ENCODE results near the gene BIRC5.

Gene BIRC5

DNA sequence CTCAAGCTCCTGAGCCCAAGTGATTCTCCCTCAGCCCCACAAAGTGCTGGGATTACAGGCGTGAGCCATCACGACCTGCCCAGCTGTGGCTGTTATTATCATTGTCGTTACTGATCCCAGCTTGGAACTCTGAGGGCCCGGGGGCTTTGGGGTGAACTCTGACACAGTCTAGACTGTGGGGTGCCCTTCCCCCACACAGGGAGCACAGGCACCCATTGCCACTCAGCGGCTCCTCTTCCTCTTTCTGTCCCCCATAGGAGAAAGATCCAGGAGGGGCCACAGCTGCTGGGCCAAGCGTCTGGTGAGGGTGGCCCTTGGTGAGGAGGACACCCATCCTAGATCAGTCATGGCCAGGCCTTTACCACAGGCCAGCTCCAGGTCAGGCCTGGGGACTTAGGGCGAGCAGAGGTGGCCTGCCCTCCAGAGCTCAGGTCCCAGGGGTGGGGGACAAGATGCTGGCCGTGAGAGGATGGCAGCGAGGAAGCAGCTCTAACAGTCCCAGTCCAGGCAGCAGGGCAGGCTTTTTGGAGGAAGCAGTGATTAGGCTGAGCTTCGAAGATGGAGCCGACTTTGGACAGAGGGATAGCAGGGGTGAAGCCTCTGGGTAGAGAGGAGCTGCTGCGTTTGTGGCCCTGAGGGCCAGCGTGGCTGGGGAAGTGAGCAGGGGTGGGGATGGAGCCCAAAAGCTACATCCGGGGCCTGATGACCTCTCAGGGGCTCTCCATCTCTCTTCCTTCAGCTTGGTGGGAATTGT is 42.1 kb downstream of the BIRC5 start:
- no peak for DNase-seq (ENCODE audit: low read depth in 2 of 2)

DNA sequence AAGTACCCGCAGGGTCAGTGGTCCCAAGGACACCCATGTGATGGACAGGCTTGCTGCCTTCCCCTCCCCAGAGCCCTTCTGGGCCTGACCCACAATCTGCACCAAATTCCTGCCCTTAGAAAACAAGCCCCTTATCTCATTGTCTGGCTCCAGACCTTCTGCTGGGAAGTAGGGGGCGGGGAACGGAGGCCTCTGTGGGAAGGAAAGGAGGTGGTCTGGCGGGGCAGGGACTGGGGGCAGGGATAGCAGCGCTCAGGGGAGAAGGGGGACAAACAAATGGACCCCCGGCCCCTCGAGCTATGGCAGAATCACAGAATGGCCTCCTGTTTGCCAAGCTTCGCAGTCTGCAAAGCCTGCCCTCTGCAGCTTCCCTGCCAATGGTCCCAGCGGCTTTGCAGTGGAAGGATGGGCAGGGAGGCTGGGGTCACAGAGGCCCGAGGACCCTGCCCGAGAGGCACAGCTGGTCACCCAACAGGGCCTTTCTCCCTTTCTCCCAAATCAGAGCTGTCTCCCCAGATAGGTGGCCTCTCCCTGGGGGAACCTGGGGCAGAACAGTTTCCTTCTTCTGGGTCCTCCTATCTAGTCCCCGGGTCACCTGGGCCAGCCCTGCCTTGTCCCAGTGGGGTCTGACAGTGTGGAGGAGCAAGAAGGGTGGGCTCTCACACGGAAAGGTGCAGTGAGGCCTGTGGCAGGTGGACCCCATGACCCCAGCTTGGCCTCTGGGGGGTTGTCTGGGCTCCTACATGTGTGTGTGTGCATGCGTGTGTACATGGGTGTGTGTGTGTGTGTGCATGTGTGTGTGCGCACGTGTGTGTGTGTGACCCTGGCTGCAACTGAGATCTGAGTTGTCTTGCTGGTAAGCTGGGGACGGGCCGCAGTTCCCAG is 42.9 kb downstream of the BIRC5 start:
- DNase-seq (ENCODE audit: low read depth in 2 of 2): no peak

DNA sequence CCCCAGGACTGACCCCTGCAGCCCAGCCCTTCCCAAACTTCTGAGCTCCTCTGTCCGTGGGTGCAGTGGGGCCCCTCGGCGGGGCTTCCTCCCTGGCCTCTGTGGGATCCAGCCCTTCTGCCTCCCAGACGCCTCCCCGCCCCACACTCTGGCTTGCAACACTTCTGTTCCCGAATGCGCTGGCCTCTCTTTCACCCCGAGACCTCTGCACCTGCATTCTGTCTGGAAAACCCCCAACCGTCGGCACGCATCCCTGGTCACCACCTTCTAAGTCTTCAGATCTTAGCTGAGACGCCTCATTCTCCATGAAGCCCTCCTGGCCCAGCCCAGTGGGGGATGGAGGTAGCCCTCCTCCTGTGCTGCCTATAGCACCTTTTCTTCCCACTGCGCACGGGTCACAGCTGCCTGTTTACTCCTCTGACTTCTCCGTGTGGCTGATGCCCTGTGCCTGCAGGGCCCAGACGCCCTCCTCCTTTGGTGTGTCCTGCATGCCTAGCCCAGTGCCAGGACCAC is 43.8 kb downstream of the BIRC5 start:
- DNase-seq (ENCODE audit: low read depth in 2 of 2): no peak

DNA sequence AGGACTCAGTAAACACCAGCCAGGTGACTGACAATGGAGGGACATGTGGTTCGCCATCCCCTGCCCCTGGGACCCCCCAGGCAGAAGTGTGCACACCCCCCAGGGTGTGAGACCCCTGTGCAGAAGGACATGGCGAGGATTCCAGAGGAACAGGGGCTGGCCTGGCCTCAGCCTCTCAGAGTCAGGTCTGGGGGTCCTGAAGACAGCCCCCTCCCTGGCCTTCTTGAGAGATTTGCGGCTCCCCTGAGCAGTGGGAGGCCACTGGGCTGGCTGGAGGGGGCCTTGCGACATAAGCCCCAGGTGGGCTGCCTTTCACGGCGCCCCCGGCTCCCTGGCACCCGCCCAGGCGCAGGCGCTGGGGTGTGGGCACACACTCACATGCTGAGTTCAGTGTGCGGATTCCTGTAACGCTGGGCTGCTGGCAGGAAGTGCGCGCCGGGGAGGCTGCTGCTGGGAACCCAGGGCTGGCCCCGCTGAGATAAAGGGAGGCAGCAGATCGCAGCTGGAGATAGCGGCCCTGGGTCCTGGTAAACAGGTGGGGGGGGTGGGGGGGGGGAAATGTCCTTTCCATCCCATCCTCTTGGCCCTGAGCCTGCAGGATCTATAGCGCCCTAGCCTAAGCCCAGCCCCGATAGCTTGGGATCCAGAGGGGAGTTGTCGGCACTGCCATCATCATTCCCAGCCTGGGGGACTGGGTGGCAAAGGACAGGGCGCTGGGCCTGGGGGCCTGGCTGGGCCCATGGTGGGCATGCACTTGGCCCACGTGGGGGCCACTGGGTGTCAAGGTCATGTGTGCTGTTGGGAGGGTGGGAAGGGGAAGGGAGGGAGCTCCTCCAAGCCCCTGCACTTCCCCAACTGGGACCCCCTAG is 44.5 kb downstream of the BIRC5 start:
- DNase-seq (ENCODE audit: low read depth in 2 of 2): peak in 1 of 2 donors; percentile 44

DNA sequence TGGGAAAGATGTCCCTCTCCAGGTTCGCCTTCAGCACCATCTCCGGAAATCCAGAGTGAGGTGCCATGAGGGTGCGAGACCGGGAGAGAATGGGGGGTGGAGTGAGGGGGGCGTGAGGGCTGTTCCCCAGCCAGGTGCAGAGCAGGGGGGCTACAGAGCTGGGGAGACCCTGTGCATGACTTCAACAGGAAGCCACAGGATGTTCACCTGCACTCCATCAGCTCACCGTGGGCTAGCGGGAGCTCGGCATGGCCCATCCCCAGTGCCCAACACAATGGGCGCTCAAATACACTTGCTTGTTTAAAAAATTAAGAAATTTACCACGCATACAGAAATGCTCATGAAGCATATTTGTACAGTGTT is 45.1 kb downstream of the BIRC5 start:
- DNase-seq (ENCODE audit: low read depth in 2 of 2): no peak

DNA sequence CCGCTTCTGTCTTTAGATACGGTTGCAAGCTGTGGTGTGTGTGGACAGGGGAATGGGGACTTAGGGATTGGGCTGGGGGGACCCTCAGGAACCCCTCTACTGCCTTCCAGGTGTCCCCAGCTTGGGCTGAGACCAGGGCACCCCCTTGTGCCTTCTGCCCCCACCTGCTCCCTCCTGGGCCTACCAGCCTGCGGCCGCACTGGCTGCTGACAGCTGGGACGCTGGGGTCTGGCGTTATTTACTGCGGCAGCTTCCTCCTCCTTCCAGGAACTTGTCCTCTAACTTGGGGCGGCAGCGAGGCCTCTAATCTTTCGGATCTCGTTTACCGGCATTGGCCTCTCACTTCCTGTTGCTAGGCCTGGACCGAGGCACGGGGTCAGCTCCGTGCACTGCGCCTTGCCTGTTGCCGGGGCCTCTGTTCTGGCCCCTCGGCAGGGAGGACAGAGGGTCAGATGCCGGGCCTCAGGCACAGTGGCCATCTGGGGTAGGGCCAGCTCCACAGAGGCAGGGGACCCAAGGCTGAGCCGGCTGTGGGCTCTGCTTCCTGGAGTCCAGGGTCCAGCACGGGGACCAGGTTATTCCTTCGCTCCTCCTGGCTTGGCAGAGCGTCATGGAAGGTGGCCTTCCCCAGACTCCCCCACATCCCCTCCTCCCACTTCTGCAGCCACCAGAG is 49.1 kb downstream of the BIRC5 start:
- no peak for DNase-seq (ENCODE audit: low read depth in 2 of 2)

DNA sequence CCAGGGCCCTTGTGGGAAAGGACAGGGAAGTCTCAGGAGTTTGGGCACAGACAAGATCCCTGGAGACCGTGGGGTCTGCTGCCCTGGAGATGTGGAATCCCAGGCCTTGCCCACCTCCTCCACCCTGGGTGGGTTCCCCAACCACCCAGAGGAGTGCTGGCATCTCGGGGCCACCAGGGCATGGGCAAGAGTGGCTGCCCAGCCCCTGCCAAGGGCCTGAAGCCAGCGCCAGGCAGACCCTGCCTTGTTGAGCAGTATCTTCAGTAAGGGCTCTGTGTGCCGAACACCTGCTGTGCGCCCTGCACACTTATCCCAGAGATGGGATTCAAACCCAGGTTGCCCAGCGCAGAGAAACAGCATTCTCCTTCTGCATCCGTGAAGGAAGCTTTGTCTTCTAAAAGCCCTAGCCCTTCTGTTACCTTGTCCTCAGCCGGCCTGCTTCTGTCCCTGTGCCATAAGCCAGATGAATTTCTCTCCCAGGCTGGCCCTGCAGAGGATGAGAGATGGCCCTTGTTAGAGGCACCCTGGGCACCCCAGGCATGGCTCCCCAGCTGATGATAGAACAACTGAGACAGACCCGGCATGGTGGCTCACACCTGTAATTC is 49.8 kb downstream of the BIRC5 start:
- no peak for DNase-seq (ENCODE audit: low read depth in 2 of 2)

DNA sequence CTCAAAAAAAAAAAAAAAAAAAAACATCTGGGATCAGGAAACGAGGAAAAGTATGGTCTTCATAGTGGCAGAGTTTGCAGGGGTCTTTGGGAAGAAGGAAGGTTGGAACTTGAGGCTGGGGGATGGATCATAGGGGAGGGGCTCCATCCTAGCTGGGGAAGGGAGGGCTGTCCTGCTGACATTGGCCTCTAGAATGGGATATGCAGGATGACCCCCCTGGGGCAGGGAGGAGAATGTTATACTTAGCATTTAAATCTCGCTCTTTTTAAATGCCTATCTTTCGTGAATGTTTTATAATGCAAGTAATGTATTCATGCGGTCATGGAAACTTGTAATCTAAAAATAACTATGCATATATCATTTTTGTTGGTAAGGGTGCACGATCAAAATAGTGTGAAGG is 50.5 kb downstream of the BIRC5 start:
- no peak for DNase-seq (ENCODE audit: low read depth in 2 of 2)

DNA sequence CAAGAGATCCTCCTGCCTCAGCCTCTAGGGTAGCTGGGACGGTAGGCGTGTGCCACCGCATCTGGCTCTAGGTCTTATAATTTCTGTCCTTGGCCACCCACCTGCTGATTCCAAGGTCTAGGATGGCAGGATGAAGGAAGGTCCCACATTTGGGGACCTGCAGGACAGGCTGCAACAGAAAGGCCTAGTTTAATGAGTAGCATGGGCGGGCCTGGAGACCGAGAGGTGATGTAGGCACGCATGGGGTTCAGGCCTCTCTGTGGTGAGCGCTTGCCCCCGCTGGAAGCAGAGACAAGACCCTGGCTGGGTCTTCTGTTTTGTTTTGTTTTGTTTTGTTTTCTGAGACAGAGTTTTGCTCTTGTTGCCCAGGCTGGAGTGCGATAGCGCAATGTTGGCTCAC is 51.1 kb downstream of the BIRC5 start:
- no peak for DNase-seq (ENCODE audit: low read depth in 2 of 2)

DNA sequence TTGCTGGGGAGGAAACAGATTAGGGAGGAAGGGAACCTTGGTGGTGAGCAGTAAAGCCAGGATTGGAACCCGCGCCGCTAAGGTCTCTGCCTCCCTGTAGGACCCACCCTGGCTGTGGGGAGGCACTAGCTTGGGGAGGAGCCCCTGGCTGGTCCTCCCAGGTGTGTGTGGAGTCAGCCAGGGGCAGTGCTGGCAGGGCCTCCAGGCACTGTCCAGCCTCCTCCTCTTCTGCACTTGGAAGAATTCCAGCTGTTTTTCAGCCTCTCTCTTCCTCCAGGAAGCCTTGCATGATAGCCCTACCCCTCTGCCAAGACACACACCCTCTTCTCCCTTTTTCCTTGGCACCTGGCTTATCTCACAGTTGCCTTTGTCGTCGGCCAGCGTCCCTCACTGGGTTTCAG is 52.2 kb downstream of the BIRC5 start:
- no peak for DNase-seq (ENCODE audit: low read depth in 2 of 2)

DNA sequence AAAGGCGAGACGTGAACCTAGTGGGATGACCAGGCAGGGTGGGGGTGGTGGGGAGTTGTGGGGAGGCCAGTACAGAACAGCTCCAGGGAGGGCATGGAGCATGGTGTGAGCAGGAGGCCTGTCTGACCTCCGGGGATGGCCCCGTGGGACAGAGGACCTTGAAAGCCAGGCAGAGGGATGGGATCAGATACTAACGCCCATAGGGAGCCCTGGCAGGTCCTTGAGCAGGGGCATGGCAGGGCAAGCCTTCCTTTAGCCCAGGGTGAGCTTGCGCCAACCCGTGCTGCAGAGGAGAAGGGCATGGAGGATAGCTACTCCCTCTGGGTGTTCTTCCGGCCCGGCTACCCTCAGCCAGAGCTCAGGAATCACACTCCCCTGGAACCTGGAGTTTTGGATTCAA is 52.7 kb downstream of the BIRC5 start:
- no peak for DNase-seq (ENCODE audit: low read depth in 2 of 2)

DNA sequence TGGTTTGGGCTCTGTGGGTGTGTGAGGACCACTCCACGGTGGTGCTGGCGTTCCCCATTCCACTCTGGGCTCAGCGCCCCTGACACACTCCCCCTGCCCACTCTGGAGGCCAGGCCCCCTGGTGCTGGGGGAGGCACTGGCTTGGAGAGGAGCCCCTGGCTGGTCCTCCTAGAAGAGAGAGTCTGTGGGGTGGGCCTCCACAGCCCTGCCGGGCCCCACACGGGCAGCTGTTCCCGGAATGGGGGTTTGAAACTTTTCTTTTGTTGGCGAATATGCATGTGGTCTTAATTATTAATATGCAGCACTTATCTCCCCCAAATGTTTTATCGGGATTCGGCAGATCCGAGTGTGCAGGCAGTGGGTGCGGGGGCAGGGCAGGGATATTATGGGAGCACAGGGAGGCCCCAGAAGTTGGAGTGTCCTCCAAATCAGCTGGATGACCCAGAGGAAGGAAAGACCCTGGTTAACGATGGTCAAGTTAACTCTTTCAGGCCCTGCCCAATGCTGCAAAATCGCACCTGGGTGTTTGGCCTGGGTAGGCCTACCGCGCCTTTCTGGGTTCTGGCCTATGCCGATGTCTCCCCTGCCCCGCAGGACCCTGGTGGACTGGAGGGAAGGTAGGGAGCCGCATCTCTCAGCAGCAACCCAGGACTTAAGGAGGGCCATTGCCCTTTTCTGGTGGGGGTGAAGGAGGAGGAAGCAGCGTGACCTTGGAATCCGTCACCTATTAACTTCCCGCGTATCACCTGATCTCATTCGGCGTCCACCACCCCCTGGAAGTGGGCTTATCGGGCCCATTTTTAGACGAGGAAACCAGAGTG is 53.4 kb downstream of the BIRC5 start:
- no peak for DNase-seq (ENCODE audit: low read depth in 2 of 2)

DNA sequence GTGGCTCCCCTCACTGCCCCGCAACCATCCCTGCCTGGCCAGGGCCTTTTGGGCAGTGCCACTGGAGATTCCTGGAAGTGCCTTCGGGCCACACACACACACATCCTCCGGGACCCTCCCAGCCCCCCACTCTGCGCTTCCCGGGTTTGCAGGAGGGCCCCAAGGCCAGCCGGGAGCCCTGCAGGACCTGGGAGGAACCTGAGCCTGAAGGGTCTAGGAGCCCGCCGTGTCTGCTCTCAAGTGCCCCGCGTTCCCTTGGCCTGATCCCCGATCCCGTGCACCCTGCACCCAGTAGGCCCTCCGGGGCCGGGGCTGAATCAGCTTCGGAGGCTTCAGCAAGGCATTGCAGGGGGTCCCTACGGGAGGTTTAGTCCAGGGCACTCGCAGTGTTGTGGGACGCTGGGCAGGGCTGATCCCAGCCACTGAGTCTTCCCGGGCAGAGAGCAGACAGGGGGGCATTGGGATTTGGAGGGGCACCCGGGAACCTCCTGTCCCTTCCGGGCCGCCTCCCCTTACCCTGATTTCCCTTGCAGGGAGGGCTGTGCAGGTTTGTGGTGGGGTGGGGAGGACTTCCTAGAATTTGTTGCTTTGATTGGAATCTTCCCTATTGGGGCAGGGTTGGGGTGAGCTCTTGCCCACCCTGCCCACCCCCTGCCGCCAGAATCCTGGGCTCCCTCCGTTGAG is 54.3 kb downstream of the BIRC5 start:
- DNase-seq (ENCODE audit: low read depth in 2 of 2): no peak

DNA sequence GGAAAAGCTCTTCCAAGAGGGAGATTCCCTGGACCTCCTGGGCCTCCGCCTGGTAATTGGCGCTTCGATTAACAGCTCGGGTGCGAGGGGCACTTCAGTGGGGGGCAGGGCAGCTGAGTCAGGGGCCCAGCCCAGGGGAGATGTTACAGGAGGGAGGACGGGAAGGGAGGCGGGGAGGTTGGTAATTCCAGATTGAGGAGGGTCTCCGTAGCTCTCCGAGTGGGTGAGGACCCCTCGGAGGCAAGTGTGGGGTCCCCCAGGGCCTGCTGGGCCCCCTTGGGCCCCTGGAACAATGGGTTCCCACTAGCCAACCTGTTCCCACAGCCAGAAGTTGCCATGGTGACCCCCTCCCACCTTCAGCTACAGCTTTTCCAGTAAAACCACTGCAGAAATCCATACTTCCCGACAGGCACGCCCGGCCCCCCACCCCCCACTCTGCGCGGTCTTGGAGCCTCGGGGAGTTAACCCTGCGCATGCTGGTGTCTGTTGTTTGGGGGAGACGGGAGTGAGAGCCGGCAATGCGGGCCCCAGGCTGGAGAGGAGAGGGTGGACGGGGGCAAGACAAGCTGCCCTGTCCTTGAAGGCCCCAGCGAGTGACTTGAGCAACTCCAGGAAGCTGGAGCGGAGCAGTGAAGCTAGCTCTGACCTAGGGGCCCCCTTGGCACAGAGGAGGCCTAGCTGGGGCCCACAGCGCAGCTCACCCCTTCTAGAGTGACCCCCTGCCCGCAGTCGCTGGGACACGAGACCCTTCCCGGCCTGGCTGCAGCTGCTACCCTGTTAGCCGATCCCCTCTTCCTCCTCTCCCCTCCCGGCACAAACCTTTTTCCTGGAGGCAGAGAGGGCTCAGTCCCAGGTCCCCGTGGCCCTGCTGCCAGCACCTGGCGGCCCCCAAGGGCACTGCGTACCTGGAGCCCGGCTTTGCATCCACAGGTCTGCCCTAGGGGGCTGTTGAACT is 55.2 kb downstream of the BIRC5 start:
- no peak for DNase-seq (ENCODE audit: low read depth in 2 of 2)

DNA sequence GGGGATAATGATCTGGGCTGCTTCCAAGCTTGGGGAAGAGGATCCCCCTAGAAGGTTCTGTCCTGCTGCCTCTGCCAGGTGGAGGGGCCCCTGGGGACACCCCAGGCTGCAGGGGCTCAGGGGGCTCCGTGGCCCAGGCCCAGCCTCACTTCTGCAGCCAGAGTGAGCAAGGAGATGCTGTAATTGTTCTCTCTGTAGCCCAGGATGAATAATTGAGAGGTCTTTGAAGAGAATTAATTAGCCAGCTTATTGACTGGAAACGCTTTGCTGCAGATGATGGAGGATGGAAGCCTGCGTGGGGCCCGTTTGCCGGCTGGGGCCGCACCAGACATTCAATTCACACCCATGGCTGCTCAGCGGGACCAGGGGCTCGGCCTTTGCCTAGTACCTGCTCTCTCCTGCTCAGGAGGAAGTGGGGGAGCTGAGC is 55.9 kb downstream of the BIRC5 start:
- no peak for DNase-seq (ENCODE audit: low read depth in 2 of 2)

DNA sequence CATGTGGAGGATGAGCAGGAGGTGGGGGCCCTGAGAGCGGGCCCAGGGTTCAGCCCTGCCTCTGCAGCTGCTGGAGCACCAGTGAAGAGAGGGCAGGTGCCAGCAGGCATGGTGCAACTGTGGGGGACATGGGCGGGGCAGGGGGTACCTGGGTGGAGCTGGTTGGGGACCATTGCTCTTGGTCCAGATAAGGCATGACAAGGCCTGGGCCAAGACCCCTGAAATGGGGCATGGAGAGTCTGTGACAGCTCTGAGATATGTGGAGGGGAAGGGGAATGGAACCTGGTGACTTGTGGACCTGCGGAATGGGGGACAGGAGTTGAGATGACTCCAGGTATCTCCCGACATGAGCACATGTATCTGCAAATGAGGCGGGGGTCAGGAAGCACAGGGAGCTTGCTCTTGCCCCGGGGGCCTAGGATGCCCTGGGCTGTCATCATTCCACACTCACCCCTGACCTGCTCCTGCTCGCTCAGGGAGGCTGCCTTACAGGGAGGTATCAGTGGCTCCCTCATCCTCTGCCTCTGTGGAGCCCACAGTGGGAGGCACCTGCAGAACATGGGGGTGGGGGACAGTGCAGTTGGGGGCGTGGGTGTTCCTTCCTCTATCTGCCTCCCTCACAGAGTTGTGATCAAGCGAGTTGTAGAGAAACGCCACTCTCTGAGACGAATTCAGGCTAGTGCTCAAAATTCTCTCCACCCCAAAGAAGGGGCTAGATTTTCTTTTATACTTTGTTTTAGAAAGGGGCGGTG is 57.5 kb downstream of the BIRC5 start:
- no peak for DNase-seq (ENCODE audit: low read depth in 2 of 2)

DNA sequence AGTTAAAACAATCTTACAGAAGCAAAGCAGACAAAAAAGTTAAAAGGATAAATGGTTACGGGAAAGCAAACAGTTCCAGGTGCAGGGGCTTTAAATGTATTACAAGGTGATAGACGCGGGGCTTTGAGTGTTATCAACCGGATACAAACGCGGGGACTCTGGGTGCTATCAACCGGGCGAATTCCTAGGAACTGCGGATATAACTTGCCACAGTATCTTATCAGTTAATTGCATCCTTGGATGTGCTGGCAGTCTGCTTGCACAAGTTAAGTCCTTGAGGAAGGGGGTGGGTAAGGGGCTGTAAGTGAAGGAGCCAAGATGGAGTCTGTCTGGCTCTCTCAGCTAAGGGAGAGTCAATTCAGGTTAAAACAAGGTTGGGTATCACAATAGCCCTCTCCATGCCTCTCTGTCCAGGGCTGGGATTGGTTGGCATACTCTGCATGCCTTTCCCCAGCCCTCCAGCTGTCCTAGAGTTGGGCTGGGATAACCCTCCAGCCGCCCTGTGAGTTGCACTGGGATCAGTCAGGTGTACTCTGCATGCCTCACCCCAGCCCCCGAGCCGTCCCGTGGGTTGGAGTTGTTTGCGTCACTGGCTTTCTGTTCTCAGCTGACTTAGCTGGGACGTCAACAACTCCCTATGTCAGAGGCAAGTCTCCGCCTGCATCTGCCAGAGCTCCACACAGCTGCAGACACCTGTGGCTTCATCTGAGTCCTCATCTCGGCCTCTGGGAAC is 58.3 kb downstream of the BIRC5 start:
- DNase-seq (ENCODE audit: low read depth in 2 of 2): no peak

Data from stimulated activated CD8-positive, alpha-beta memory T cell treated with anti-CD3 and anti-CD28 coated beads, Interleukin-2, amount 100 ng/mL, for 1 hour (primary cell).